Peyer's patch (tissue), 4 donors: ENCODE measurements around the gene SPARCL1.

ENCODE experiments used
- POLR2A ChIP-seq, 2 donors: fragments of 450-650 bp; IDR thresholded peaks; one replicate each; pipeline ENCODE4 v1.5.1; 2017; ENCODE audit warnings: antibody characterized with exemption in 2 of 2, mild to moderate bottlenecking in 2 of 2, moderate library complexity in 2 of 2
- TF ChIP-seq, protein P1 (sequence below), 6 experiments: fragments of 450-650 bp in 4 of 6; fragments of 200-600 bp in 2 of 6; sonication (generic) in 1 of 6; IDR thresholded peaks; one replicate each; pipeline ENCODE4 v1.5.1; 2017 to 2019; ENCODE audit warnings: antibody characterized with exemption in 6 of 6, mild to moderate bottlenecking in 3 of 6, moderate library complexity in 1 of 6

DNA sequence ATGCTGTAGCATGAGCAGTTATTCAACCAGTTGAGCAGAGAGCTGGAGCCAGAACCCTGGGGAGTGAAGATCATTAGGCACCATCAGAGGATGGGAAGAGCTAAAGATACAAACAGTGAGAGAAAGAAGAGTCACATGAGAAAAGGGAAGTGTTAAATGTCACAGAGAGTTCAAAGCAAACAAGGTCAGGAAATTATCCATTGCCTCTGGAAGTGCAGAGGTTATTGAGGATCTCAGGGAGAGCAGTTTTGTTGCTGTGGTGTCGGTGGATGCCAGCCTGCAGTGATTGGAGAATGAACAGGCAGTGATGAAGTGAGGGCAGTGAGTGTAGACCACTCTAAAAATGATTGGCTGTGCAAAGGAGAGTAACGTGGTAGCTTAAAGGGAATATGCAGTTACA is 17.7 kb downstream of the SPARCL1 start:
- TF ChIP-seq, protein P1, sequence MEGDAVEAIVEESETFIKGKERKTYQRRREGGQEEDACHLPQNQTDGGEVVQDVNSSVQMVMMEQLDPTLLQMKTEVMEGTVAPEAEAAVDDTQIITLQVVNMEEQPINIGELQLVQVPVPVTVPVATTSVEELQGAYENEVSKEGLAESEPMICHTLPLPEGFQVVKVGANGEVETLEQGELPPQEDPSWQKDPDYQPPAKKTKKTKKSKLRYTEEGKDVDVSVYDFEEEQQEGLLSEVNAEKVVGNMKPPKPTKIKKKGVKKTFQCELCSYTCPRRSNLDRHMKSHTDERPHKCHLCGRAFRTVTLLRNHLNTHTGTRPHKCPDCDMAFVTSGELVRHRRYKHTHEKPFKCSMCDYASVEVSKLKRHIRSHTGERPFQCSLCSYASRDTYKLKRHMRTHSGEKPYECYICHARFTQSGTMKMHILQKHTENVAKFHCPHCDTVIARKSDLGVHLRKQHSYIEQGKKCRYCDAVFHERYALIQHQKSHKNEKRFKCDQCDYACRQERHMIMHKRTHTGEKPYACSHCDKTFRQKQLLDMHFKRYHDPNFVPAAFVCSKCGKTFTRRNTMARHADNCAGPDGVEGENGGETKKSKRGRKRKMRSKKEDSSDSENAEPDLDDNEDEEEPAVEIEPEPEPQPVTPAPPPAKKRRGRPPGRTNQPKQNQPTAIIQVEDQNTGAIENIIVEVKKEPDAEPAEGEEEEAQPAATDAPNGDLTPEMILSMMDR (IDR thresholded peaks at IDR 0.05): no peak
- TF ChIP-seq POLR2A (IDR thresholded peaks at IDR 0.05): no peak
